NCI-H146 (cell line): ENCODE measurements around the gene EIF5A2.

Experiments used
- DNase-seq: peaks from one replicate; lab custom pipeline; 2025; lab: John Stamatoyannopoulos, UW

EIF5A2 gene

DNA sequence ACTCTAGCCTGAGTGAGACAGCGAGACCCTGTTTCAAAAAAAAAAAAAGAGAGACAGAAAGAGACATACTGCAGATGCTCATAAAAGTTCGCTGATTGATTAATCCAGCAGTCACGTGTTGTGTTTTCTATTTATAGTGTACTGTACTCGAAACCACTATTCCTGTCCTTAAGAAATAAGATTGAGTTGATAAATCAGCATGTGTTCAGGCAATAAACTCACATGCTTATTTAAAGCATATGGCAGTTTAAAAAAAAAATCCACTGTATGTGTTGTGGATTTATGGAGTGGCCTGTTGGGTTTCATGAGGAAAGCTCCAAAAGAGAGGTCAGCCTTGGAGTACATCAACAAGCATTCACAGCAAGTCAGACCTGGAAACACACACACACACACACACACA lies 56.1 kb downstream of the EIF5A2 start:
- no peak for DNase-seq

DNA sequence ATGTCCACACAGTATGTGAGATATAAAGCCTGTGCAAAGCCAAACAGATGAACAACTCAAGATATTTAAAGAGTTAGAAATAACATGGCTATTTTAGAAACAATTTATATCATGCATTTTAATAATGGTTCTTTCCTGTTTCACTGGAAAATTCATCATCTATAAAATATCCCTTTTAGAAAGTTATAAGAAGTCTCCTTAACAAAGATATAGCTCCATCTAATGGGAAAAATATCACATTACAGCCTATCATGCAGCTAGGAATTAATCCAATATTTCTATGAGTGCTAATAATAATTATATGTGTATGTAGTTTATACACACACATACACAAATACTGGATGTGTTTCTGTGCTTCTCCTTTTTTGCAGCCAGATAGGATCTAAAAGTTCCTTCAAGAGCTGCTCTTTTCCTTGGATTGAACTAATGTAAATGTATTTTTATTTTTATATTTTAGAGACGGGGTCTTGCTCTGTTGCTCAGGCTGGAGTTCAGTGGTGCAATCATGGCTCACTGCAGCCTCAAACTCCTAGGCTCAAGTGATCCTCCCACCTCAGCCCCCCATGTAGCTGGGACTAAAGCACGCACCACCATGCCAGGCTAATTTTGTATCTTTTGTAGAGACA lies 60.0 kb downstream of the EIF5A2 start:
- no peak for DNase-seq

DNA sequence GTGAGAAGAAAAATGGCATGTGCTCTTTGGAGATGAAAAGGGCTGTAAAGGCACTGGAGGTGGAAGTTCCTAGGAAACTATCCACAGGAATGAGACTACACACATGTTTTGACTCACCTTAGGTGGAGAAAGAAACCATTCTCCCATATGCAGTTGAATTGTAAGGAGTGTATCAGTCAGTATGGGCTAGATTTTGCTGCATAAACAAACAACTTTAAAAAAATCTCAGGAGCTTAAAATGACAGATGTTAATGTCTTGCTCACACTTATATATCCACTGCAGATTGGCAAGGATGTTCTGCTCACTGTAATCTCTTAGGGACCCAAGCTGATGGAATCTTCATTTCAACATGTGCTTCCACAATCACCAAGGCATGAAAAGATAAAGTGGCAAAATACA lies 64.1 kb downstream of the EIF5A2 start:
- no peak for DNase-seq

DNA sequence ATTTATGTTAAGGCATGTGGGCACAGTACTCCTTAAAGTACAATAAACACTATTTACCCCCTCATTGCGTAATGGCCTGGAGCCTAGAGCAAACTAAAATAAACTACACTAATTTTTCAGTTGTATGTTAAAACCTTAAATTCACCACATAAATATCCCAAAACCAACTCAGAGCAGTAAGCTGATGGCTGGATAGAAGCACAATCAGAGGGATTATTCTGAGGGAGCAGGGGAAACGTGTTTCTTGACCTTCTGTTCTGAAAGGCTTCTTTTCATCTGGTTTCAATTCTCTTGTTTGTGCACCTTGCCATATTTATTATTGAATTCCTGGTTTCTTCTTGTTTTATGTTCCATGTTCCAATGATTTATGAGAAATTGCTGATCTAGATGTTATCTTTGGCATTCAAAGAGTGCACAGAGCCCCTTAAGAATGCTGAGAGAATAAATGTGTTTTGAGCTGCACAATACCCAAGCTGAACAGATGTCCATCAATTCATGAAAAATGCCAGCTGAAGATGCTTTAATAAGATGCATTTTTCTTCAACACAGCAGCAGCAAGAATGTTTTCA lies 68.1 kb downstream of the EIF5A2 start:
- DNase-seq = no peak

DNA sequence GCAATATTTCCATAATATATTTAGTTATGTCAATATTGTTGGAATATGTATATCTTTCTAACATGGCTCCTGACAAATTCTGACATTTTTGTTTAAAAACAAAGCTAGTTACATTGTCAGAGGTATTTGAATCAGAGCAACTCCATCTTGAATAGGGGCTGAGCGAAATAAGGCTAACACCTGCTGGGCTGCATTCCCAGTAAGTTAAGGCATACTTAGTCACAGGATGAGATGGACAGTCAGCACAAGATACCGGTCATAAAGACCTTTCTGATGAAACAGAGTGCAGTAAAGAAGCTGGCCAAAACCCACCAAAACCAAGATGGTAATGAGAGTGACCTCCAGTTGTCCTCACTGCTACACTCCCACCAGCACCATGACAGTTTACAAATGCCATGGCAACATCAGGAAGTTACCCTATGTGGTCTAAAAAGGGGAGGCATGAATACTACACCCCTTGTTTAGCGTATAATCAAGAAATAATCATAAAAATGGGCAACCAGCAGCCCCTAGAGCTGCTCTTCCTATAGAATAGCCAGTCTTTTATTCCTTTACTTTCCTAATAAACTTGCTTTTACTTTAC lies 68.8 kb downstream of the EIF5A2 start:
- DNase-seq = no peak
